GM21515 (cell line): ENCODE measurements around the gene IRF4.

ENCODE experiments used
- ATAC-seq: cut with Tn5 transposase; IDR thresholded peaks from one replicate; pipeline ENCODE4 v1.9.1; 2021; ENCODE audit not compliant: unreplicated experiment

Gene IRF4

DNA sequence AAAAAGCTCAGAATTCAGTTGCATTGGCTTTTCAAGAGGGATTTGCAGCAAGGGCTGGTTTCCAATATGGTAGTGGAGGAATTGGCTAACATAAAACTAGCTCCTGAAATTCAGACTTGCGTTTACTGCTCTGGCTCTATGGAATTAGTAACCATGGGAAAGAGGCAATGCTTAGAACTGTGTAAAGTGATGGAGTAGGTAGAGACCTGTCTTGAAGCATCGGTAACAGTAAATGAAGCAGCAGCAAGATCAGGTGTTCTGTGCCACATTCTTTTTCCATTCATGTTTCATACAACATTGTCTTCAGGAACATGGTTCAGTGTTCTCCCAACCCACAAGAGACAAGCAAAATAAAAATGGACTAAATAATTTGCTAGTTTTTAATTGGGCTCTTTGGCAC is 6.5 kb downstream of the IRF4 start:
- no peak for ATAC-seq

DNA sequence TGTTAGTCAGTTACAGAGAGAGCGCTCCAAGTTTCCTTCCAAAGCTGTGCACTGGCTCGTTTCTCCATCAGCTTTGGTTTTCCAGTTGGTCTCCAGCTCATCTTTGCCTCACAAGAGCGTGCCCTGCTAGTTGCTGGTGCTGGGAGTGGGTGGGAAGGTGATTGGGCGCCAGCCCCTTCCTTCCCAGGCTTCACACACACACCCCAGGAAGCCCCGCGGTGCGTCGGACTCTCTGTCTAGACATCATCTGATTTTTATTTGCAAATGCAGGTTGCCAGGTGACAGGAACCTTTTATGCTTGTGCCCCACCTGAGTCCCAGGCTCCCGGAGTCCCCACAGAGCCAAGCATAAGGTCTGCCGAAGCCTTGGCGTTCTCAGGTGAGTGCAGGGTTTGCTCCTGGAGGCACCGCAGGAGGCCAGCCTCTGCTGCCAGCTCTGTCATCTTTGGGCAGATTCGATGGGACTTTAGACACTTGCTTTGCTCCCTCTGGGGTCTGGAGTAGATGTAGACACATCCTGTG is 7.1 kb downstream of the IRF4 start:
- ATAC-seq: no peak

DNA sequence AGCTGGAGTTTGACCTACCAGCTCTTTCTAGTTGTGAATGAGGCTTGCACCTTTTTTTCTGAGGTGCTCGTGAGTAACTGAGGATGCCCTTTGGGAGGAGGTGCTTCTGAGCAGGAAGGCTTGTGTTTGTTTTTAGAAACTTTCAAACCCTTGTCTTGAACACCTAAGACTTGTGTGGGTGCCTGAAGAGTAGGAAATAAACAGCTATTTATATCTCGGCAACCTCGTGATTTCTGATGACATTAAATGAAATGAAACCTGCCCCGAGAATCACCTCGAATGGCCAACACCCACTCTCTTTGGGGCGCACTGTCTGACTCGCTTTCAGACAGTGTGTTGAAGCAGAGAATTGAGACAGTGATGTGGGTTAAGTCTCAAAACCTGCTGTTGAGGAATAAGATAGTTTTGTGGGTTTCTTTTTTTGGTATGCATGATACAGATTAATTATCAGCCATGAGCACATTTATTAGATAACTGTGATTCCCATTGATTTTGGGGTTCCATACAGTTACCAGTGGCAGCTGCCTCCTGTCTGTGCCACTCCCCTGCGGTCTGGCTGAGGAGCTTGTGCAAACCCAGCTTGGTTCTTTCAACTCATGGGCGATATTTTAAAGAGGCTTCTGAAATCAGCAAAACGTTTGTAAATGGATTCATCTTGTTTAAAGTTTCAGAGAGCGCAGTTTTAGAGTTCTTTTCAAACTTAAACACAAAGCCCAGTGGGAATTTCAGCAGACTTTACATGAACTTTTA is 8.4 kb downstream of the IRF4 start:
- no peak for ATAC-seq

DNA sequence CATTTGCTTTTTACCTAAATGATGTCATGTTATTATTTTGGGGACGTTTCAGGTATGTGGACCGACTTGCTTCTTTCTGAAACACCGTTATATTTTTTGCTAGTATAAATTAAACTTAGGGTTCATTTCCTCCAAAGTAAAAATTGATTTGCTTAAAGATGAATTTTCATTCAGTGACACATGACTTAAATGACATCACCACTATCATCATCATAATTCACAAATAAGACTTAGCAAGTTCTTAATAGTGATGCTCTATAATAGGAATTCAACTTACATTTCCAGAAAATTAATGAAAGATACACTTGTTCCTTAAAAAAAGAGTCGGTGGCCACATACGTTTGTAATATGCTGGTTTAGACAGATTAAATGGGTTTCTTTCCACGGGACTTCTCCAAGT is 9.3 kb downstream of the IRF4 start:
- ATAC-seq: no peak

DNA sequence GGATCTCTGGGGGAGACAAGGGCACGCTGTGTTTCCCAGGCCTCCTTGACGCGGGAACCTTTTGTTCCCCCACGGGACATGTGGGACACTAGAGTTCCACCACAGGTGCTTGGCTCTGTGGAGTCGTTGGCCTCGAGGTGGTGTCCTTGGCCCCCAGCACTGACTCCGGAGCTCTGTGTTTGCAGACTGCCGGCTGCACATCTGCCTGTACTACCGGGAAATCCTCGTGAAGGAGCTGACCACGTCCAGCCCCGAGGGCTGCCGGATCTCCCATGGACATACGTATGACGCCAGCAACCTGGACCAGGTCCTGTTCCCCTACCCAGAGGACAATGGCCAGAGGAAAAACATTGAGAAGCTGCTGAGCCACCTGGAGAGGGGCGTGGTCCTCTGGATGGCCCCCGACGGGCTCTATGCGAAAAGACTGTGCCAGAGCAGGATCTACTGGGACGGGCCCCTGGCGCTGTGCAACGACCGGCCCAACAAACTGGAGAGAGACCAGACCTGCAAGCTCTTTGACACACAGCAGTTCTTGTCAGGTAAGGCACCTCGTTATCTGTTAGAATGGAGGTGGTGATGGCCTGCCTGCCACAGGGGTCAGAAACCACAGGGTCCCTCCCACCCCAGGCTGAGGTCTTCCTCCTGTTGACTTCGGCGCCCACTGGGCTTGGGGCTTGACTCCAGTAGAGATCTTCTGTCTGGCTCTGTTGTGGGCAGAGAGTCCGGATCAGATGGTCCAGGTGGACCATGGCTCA is 9.9 kb downstream of the IRF4 start:
- no peak for ATAC-seq

DNA sequence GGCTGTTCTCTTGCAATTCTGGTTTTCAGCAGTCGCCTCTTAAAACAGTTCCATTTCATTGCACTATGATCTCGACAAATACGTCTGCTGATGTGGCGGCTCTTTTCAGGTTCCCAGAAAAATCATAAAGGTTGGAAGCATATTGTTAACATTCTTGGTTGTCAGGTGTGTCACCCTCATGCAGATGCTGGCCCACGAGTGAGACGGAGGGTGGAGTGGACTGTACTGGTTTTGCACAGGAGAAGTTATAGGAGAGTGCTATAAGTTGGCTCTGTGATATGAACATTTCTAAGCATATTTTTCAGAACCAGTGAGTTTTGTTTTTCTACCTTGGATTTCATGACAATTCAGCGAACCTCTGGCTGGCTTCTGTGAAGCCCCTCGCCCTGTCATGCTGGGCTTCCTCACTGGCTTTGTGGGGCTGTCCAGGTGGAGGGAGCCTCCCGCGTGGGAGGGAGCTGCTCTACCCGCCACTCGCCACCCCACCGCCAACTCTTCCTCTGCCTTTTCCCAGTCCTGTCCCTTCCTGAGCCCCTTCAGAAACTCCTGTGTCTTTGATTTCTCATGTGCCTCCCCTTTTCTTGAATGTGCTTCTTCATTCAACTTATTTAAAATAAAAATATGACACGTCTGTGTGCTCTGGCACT is 10.6 kb downstream of the IRF4 start:
- ATAC-seq: no peak

DNA sequence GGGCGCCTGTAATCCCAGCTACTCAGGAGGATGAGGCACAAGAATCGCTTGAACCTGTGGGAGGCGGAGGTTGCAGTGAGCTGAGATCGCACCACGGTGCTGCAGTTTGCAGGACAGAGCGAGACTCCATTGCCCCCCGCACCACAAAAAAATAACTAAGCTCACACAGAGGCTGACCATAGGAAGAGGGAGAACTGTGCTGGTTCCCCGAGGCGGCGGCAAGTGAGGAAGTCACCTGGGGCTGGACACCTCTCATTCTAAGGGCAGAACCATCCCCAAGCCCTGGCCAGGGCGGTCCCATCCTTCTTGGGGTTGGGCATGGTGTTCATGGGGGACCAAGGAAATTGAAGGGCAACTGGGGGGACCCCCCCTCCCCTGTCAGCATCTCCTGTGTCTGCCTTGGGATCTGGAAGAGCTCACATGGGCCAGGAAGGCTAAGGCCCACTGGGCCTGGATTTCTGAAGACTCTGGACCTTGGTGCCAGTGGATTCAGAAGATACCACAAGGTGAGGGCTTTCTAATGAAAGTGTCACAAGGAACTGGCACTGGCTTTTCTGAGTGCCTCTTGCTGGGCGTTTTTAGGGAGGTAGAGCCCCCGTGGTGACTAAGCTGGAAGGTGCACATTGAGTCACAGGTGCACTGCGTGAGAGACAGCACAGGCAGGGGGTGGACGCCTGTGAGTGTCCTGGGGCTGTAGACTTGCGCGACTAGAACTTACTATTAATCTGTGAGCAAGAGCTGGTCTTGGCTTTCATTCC is 11.5 kb downstream of the IRF4 start:
- no peak for ATAC-seq

DNA sequence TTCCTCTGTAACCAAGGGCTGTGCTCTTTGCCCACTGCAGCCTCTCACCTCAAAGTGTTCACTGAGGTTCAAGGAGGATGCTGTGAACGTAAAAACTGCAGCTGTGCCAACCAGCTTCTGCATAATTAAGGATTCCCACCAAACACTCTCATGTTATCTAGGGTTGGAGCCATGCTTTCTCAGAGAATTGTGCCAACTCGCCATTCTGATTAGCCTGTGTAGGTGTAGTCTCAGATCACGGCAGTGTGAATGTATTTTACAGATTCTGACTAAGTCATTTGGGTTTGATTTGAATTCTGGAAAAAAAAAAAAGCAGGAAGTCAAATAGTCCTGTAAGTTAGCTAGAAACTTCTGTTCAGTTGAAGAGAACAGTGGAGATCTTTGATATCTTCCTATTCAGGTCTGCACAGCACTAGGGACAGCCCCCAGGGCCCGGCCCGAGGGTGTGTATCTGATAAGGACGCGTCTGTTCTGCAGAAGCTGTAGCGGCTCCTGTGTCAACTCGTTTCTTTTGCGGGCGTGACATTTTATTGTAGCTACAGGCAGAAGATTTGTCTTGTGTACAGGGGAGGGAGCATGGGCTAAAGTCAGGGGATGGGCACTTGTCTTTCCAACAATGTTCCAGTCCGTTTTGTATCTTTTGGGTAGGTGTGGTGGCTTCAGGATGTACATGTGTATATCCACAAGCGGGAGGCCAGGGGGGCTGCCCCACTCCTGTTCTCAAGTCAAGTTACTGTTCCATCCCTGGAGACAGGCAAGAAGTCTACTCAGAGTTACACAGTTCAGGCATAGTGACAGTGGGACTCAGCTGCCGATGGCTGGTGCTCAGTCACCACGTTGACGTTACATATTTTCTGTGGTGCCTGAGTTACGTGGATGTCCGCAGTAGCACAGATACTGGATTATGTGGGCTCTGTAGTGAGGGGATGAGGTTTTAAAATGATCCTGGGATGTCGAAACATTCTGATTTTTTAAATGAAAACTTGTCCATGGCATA is 12.4 kb downstream of the IRF4 start:
- no peak for ATAC-seq

DNA sequence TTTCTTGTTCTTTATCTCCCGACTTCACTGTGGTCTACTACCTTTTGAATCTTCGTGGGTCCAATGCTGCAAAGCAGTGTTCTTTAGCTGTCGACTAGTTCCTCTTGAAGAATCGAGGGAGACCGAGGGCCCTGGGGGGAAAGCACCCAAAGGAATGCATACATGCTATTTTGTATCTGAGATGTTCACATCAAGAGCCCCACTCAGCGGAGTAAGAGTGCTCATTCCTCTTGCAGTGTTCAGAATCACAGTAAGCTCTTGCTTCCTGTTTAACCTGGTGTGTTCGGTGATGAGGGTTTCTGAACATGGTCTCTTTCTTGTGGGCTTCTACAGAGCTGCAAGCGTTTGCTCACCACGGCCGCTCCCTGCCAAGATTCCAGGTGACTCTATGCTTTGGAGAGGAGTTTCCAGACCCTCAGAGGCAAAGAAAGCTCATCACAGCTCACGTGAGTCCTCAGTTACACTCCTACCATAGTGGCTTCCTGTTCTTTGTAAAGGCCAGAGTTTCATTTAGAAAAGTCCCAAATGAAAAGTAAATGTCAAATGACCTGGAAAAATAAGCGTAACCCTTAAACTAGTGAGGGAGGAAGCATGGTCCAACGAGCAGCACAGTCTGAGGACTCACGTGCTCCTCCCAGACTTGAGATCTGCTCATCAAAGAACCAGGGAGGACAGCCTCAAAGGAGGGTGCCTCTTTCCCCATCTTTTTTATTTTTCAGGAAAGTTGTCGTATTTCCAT is 13.3 kb downstream of the IRF4 start:
- ATAC-seq: no peak

DNA sequence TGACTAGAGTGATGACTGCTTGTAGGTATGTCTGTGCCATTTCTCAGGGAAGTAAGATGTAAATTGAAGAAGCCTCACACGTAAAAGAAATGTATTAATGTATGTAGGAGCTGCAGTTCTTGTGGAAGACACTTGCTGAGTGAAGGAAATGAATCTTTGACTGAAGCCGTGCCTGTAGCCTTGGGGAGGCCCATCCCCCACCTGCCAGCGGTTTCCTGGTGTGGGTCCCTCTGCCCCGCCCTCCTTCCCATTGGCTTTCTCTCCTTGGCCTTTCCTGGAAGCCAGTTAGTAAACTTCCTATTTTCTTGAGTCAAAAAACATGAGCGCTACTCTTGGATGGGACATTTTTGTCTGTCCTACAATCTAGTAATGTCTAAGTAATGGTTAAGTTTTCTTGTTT is 16.6 kb downstream of the IRF4 start:
- no peak for ATAC-seq

DNA sequence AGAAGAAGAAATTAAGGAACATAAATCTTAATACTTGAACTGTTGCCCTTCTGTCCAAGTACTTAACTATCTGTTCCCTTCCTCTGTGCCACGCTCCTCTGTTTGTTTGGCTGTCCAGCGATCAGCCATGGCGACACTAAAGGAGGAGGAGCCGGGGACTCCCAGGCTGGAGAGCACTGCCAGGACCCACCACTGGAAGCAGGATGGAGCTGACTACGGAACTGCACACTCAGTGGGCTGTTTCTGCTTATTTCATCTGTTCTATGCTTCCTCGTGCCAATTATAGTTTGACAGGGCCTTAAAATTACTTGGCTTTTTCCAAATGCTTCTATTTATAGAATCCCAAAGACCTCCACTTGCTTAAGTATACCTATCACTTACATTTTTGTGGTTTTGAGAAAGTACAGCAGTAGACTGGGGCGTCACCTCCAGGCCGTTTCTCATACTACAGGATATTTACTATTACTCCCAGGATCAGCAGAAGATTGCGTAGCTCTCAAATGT is 17.1 kb downstream of the IRF4 start:
- ATAC-seq: no peak

DNA sequence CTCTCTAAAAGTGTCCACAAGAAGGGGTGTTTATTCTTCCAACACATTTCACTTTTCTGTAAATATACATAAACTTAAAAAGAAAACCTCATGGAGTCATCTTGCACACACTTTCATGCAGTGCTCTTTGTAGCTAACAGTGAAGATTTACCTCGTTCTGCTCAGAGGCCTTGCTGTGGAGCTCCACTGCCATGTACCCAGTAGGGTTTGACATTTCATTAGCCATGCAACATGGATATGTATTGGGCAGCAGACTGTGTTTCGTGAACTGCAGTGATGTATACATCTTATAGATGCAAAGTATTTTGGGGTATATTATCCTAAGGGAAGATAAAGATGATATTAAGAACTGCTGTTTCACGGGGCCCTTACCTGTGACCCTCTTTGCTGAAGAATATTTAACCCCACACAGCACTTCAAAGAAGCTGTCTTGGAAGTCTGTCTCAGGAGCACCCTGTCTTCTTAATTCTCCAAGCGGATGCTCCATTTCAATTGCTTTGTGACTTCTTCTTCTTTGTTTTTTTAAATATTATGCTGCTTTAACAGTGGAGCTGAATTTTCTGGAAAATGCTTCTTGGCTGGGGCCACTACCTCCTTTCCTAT is 17.9 kb downstream of the IRF4 start:
- ATAC-seq: no peak

DNA sequence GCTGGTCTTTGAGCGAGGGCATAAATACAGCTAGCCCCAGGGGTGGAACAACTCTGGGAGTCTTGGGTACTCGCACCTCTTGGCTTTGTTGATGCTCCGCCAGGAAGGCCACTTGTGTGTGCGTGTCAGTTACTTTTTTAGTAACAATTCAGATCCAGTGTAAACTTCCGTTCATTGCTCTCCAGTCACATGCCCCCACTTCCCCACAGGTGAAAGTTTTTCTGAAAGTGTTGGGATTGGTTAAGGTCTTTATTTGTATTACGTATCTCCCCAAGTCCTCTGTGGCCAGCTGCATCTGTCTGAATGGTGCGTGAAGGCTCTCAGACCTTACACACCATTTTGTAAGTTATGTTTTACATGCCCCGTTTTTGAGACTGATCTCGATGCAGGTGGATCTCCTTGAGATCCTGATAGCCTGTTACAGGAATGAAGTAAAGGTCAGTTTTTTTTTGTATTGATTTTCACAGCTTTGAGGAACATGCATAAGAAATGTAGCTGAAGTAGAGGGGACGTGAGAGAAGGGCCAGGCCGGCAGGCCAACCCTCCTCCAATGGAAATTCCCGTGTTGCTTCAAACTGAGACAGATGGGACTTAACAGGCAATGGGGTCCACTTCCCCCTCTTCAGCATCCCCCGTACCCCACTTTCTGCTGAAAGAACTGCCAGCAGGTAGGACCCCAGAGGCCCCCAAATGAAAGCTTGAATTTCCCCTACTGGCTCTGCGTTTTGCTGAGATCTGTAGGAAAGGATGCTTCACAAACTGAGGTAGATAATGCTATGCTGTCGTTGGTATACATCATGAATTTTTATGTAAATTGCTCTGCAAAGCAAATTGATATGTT is 19.2 kb downstream of the IRF4 start:
- no peak for ATAC-seq

DNA sequence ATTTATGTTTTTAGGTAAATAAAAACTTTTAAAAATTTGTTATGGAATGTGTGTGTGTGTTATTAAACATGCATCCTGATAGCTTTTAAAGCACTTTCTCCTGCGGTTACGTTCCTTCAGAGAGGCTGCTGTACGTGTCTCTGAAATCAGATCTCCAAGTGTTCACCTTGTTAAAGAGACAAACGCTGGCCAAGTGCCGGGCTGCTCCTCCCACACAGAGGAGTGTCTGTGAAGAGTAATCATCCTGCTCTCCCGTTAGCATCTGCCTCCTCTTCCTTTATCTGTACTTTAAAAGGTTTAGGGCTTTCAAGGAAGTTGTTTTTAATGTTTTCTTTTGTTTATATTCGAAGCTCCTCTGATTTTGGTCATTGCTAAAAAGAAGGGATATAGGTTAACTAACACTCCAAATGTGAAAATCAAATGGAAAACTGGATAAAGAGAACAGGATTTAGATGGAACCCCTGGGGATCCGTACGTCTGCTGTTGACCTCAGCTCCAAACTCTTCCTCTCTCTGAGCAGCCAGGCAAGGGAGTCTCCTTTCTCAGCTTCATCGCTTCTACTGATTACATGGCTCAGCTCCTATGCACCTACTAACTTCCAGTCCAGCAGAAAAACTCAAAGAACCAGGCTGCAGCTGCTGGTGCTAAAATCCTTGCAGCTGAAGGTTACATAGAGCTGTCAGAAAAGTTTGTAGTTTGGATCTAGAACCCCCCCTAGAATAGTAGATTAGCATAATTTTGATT is 20.0 kb downstream of the IRF4 start:
- ATAC-seq: no peak

DNA sequence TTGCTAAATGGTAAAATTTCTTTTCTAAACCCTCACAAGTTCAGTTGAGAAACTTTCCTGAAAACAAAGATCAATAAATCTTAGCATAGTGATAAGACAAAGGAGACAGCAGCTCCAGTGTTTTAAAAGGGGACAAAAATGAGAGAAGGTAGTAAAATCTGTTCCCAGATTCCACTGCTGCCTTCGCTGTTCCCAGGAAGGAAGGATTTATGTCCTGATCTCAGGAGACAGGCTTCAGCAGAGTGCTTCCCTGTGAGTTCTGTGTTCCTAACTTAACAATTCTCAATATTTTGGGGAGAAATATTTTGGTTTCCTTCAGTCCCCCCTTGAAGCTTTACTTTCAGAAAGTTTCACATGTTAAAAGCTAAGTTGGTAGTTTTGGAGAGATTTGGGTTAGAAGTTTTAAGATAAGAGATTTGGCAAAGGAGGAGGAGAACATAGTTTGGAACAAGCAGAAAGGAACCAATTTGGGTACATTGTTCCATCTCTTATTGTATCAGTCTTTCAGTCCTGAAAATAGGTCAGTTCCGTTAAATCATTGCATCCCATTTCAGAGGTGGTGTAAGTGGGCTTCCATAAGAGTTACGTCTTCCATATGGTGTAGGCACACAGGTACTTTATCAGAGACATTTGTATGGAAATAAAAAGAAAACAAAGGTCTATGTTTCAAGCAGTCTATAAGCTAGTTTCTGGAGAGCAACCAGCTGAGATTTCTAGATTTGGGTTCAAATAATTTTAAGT is 20.8 kb downstream of the IRF4 start:
- no peak for ATAC-seq

DNA sequence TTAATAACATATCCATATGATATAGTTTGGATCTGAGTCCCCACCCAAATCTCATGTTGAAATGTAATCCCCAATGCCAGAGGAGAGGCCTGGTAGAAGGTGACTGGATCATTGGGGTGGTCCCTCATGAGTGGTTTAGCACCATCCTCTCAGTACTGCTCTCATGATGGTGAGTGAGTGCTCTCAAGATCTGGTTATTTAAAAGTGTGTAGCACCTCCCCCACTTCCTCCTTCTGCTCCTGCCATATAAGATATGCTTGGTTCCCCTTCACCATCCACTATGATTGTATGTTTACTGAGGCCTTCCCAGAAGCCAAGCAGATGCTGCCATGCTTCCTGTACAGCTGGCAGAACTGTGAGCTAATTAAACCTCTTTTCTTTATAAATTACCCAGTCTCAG is 22.9 kb downstream of the IRF4 start:
- no peak for ATAC-seq
